Loucy (cell line): ENCODE data around the gene ARMC3.

ENCODE experiments used
- H2AFZ ChIP-seq: fragments of 200-600 bp; sonication (generic); 2 replicates; pipeline ENCODE4 v1.6.0; 2016; ENCODE audit warnings: antibody characterized with exemption, mild to moderate bottlenecking, low read length, moderate library complexity
- H3F3A ChIP-seq: fragments of 200-600 bp; 2 replicates; pipeline ENCODE4 v1.6.0; 2016; ENCODE audit warnings: antibody characterized with exemption, low read depth, mild to moderate bottlenecking
- H3K27me3 ChIP-seq: fragments of 200-600 bp; sonication (generic); 2 replicates; pipeline ENCODE4 v1.6.1; 2014; ENCODE audit warnings: low read length, mild to moderate bottlenecking; ENCODE audit not compliant: insufficient read depth, poor library complexity, severe bottlenecking
- H3K36me3 ChIP-seq: fragments of 200-600 bp; sonication (generic); 2 replicates; pipeline ENCODE4 v1.6.1; 2016; ENCODE audit warnings: low read length; ENCODE audit not compliant: insufficient read depth
- H3K4me1 ChIP-seq: fragments of 200-600 bp; sonication (generic); 2 replicates; pipeline ENCODE4 v1.5.1; 2014; ENCODE audit warnings: low read length, mild to moderate bottlenecking; ENCODE audit not compliant: insufficient read depth, poor library complexity, severe bottlenecking
- H3K4me2 ChIP-seq: fragments of 200-600 bp; sonication (generic); 2 replicates; pipeline ENCODE4 v1.6.0; 2014; ENCODE audit warnings: antibody characterized with exemption, low read length, low read depth, mild to moderate bottlenecking; ENCODE audit not compliant: poor library complexity, severe bottlenecking
- H3K4me3 ChIP-seq: fragments of 200-600 bp; sonication (generic); 2 replicates; pipeline ENCODE4 v1.5.1; 2014; ENCODE audit warnings: low read length, mild to moderate bottlenecking, mixed read lengths; ENCODE audit not compliant: poor library complexity, severe bottlenecking
- H3K79me2 ChIP-seq: fragments of 200-600 bp; sonication (generic); 2 replicates; pipeline ENCODE4 v1.6.1; 2014; ENCODE audit warnings: low read length; ENCODE audit not compliant: insufficient read depth
- H3K9ac ChIP-seq: fragments of 200-600 bp; sonication (generic); 2 replicates; pipeline ENCODE4 v1.6.0; 2014; ENCODE audit warnings: mild to moderate bottlenecking, low read depth, low read length, moderate library complexity; ENCODE audit not compliant: poor library complexity, severe bottlenecking
- H3K9me2 ChIP-seq: fragments of 200-600 bp; sonication (generic); replicated peaks from 2 replicates; pipeline ENCODE4 v1.6.1; 2016; ENCODE audit warnings: low read depth, low read length, mixed read lengths
- H3K9me3 ChIP-seq: fragments of 200-600 bp; sonication (generic); 2 replicates; pipeline ENCODE4 v1.6.1; 2014; ENCODE audit warnings: mild to moderate bottlenecking, antibody characterized with exemption, low read length, low read depth; ENCODE audit not compliant: insufficient read depth
- H4K20me1 ChIP-seq: fragments of 200-600 bp; sonication (generic); 2 replicates; pipeline ENCODE4 v1.6.0; 2014; ENCODE audit warnings: antibody characterized with exemption, low read length, mild to moderate bottlenecking; ENCODE audit not compliant: insufficient read depth, poor library complexity, severe bottlenecking
- CTCF ChIP-seq: fragments of 200-600 bp; sonication (generic); conservative IDR thresholded peaks from 2 replicates; pipeline ENCODE4 v1.5.1; 2014; ENCODE audit warnings: mild to moderate bottlenecking, antibody characterized with exemption, low read length
- EZH2phosphoT487 ChIP-seq: fragments of 200-600 bp; IDR thresholded peaks from 2 replicates; pipeline ENCODE4 v1.6.1; 2018; ENCODE audit warnings: antibody characterized with exemption, mild to moderate bottlenecking, moderate library complexity, borderline replicate concordance

ARMC3 gene

GRCh38 chr10:22954970-22955369 lies 27.1 kb downstream of the ARMC3 start:
- Histone ChIP-seq H3K9me2 (no peaks in the 10 kb centered on the region), H3K4me2 (no peak overlapping the region), H3K27me3 (no peaks in the 10 kb centered on the region), H3K36me3 (no peaks in the 10 kb centered on the region), H3K9me3 (no peaks in the 10 kb centered on the region), H2AFZ (no peak overlapping the region), H3K4me1 (no peaks in the 10 kb centered on the region), H3K9ac (no peak overlapping the region), H3K79me2 (no peaks in the 10 kb centered on the region), H3K4me3 (no peak overlapping the region), H4K20me1 (no peaks in the 10 kb centered on the region), H3F3A (no peaks in the 10 kb centered on the region)
- TF ChIP-seq EZH2phosphoT487 (no peak), CTCF (no peak)

GRCh38 chr10:22958338-22958737 lies 30.5 kb downstream of the ARMC3 start:
- Histone ChIP-seq H3K4me1 (no peaks in the 10 kb centered on the region), H3K9me2 (no peaks in the 10 kb centered on the region), H3K4me2 (no peak overlapping the region), H3K9me3 (no peaks in the 10 kb centered on the region), H2AFZ (no peak overlapping the region), H3K4me3 (no peak overlapping the region), H3K9ac (no peak overlapping the region), H4K20me1 (no peaks in the 10 kb centered on the region), H3K79me2 (no peaks in the 10 kb centered on the region), H3F3A (no peaks in the 10 kb centered on the region), H3K27me3 (no peaks in the 10 kb centered on the region), H3K36me3 (no peaks in the 10 kb centered on the region)
- no peak for TF ChIP-seq EZH2phosphoT487
- TF ChIP-seq CTCF, result no peak

- H3K9ac ChIP-seq, result no peak overlapping the region
- H3K4me2 ChIP-seq, result no peak overlapping the region
- no peaks in the 10 kb centered on the region for H3K36me3 ChIP-seq
These were observed 31.4 kb downstream of the ARMC3 start for GRCh38 chr10:22959292-22959691.

More at GRCh38 chr10:22959292-22959691, 31.4 kb downstream of the ARMC3 start:
- Histone ChIP-seq H3K27me3 (no peaks in the 10 kb centered on the region), H3K4me3 (no peak overlapping the region), H3K79me2 (no peaks in the 10 kb centered on the region), H2AFZ (no peak overlapping the region), H3K9me2 (no peaks in the 10 kb centered on the region), H3F3A (no peaks in the 10 kb centered on the region), H3K4me1 (no peaks in the 10 kb centered on the region), H4K20me1 (no peaks in the 10 kb centered on the region), H3K9me3 (no peaks in the 10 kb centered on the region)
- TF ChIP-seq EZH2phosphoT487 (no peak), CTCF (no peak)
